IMR-90 (cell line): ENCODE results near the gene MSI2. TPM values are rescaled to one million over a fixed set of nuclear protein-coding genes. Genes with fewer than 3 reads are reported as not detected.

ENCODE experiments used
- ATAC-seq: fragments of 200-7000 bp; cut with Tn5 transposase; 2 replicates; pipeline ENCODE4 v1.9.1; 2020; ENCODE audit warnings: low read depth, mild to moderate bottlenecking, moderate library complexity
- BruUV-seq: library from RNA; stranded (reverse); fragments of 400-500 nt; replicated peaks from 2 replicates; lab custom pipeline; 2021; lab: Mats Ljungman, UMichigan
- CTCF ChIA-PET: fragments of 300-600 bp; formaldehyde crosslinking; extraction: SDS; loops from one replicate; lab custom pipeline; 2021; ENCODE audit warnings: antibody characterized with exemption; lab: Yijun Ruan, JAX
- POLR2A ChIA-PET: fragments of 300-600 bp; sonication (Branson Sonifier 250); formaldehyde crosslinking; loops from one replicate; lab custom pipeline; 2022; ENCODE audit warnings: antibody characterized with exemption; ENCODE audit not compliant: unreplicated experiment; lab: Charles Lee
- DNase-seq: peaks from one replicate; pipeline ENCODE4 v3.0.0; 2013
- H2AFZ ChIP-seq: replicated peaks from 2 replicates; pipeline ENCODE3; 2013; ENCODE audit warnings: low read length, mild to moderate bottlenecking; ENCODE audit not compliant: poor library complexity
- H2AK5ac ChIP-seq: 2 replicates; pipeline ENCODE4 v1.6.1; 2013; ENCODE audit warnings: low read depth, low read length, inconsistent platforms
- H2AK9ac ChIP-seq: replicated peaks from 2 replicates; pipeline ENCODE3; 2013; ENCODE audit warnings: mild to moderate bottlenecking, low read depth, low read length, moderate library complexity; ENCODE audit not compliant: poor library complexity
- H2BK120ac ChIP-seq: 2 replicates; pipeline ENCODE4 v1.6.1; 2013; ENCODE audit warnings: low read depth, low read length, inconsistent platforms
- H2BK15ac ChIP-seq: 3 replicates; pipeline ENCODE4 v1.6.1; 2013; ENCODE audit warnings: low read depth, low read length, inconsistent platforms
- H2BK20ac ChIP-seq: 2 replicates; pipeline ENCODE4 v1.6.1; 2013; ENCODE audit warnings: low read depth, mild to moderate bottlenecking, inconsistent platforms, low read length, moderate library complexity
- H2BK5ac ChIP-seq: 2 replicates; pipeline ENCODE4 v1.6.1; 2013; ENCODE audit warnings: mild to moderate bottlenecking, low read depth, low read length, inconsistent platforms; ENCODE audit not compliant: poor library complexity, severe bottlenecking
- H3K14ac ChIP-seq: replicated peaks from 2 replicates; pipeline ENCODE4 v1.6.1; 2013; ENCODE audit warnings: low read depth, low read length, inconsistent platforms
- H3K18ac ChIP-seq: 2 replicates; pipeline ENCODE4 v1.6.1; 2013; ENCODE audit warnings: low read depth, low read length, control low read depth
- H3K23ac ChIP-seq: 2 replicates; pipeline ENCODE4 v1.6.1; 2013; ENCODE audit warnings: low read depth, low read length, inconsistent platforms
- H3K27ac ChIP-seq: 2 replicates; pipeline ENCODE4 v1.5.1; 2013; ENCODE audit warnings: mild to moderate bottlenecking, control low read depth, low read length; ENCODE audit not compliant: insufficient read depth
- H3K27me3 ChIP-seq: 2 replicates; pipeline ENCODE4 v1.6.1; 2013; ENCODE audit warnings: low read length; ENCODE audit not compliant: control insufficient read depth, insufficient read depth
- H3K36me3 ChIP-seq: 2 replicates; pipeline ENCODE4 v1.6.1; 2013; ENCODE audit warnings: low read length, mixed read lengths; ENCODE audit not compliant: control insufficient read depth, insufficient read depth
- H3K4ac ChIP-seq: 2 replicates; pipeline ENCODE4 v1.6.1; 2013; ENCODE audit warnings: low read depth, low read length, inconsistent platforms
- H3K4me1 ChIP-seq: 2 replicates; pipeline ENCODE4 v1.6.1; 2013; ENCODE audit warnings: low read length, mixed read lengths; ENCODE audit not compliant: control insufficient read depth, insufficient read depth
- H3K4me2 ChIP-seq: 2 replicates; pipeline ENCODE4 v1.6.1; 2013; ENCODE audit warnings: low read depth, mild to moderate bottlenecking, control low read depth, low read length, moderate library complexity
- H3K4me3 ChIP-seq: 2 replicates; pipeline ENCODE4 v1.5.1; 2013; ENCODE audit warnings: low read depth, mild to moderate bottlenecking, control low read depth, low read length, moderate library complexity; ENCODE audit not compliant: insufficient read depth
- H3K56ac ChIP-seq: 2 replicates; pipeline ENCODE4 v1.6.1; 2013; ENCODE audit warnings: low read length, inconsistent platforms; ENCODE audit not compliant: insufficient read depth; ENCODE audit errors: extremely low read depth
- H3K79me1 ChIP-seq, 2 experiments: 2 replicates each; pipeline ENCODE4 v1.6.1; 2013; ENCODE audit warnings: low read length in 2 of 2, inconsistent platforms in 1 of 2, low read depth in 1 of 2
- H3K9ac ChIP-seq: 2 replicates; pipeline ENCODE4 v1.6.1; 2013; ENCODE audit warnings: low read depth, low read length, control low read depth
- H3K9me1 ChIP-seq: 2 replicates; pipeline ENCODE4 v1.6.1; 2013; ENCODE audit warnings: low read length, inconsistent platforms; ENCODE audit not compliant: insufficient read depth
- H3K9me3 ChIP-seq: 2 replicates; pipeline ENCODE4 v1.6.1; 2013; ENCODE audit warnings: low read length; ENCODE audit not compliant: control insufficient read depth, insufficient read depth
- H4K20me1 ChIP-seq: 2 replicates; pipeline ENCODE4 v1.6.1; 2013; ENCODE audit warnings: low read length, inconsistent platforms; ENCODE audit not compliant: insufficient read depth
- H4K5ac ChIP-seq: 2 replicates; pipeline ENCODE4 v1.6.1; 2013; ENCODE audit warnings: mild to moderate bottlenecking, low read depth, low read length, control low read depth
- H4K8ac ChIP-seq, 2 experiments: 2 replicates each; pipeline ENCODE4 v1.6.1; 2013; ENCODE audit warnings: low read depth in 2 of 2, low read length in 2 of 2, control low read depth in 1 of 2, inconsistent platforms in 1 of 2
- H4K91ac ChIP-seq: 2 replicates; pipeline ENCODE4 v1.6.1; 2013; ENCODE audit warnings: low read depth, low read length, inconsistent platforms; ENCODE audit not compliant: insufficient read depth
- FOS ChIP-seq: fragments of 150-350 bp; IDR thresholded peaks from 2 replicates; pipeline ENCODE4 v1.6.1; 2016; ENCODE audit warnings: low read depth, low read length
- POLR2A ChIP-seq: IDR thresholded peaks from 2 replicates; pipeline ENCODE4 v1.6.1; 2012; ENCODE audit warnings: mild to moderate bottlenecking, low read depth, low read length
- RCOR1 ChIP-seq: IDR thresholded peaks from 2 replicates; pipeline ENCODE4 v1.6.1; 2012; ENCODE audit warnings: mild to moderate bottlenecking, low read length, improper control_type of control experiment; ENCODE audit not compliant: insufficient replicate concordance
- WGBS, 2 experiments: methylation state at CpG; one replicate each; pipeline versions ENCODE4 v1.1.5 to v1.1.7; 2013; ENCODE audit warnings: missing lambda C conversion rate in 2 of 2; ENCODE audit not compliant: insufficient read length in 1 of 2; ENCODE audit errors: extremely low coverage in 2 of 2; 5-methylcytosine and 5-hydroxymethylcytosine counted together
- dilution Hi-C: fragments of 300-500 bp; cut with HindIII; formaldehyde crosslinking; loops from one replicate; pipeline ENCODE4 v1.14.3; 2018; ENCODE audit warnings: low sequenced_read_pairs; ENCODE audit not compliant: unreplicated experiment
- in situ Hi-C: fragments of 300-500 bp; cut with MboI; formaldehyde crosslinking; loops from 3 replicates; pipeline ENCODE4 v1.14.3; 2019; ENCODE audit warnings: low sequenced_read_pairs, inconsistent platforms, mixed read lengths
- intact Hi-C: fragments of 100-400 bp; cut with micrococcal nuclease; formaldehyde crosslinking; loops from 2 replicates; pipeline ENCODE4 v1.10.0; 2022
- polyA plus RNA-seq, 3 experiments: library from polyadenylated mRNA; depleted of rRNA; stranded (reverse); fragments of >200 nt; gene quantifications; 2 replicates each; pipeline ENCODE4 v1.2.3, GENCODE V29; 2012; ENCODE audit warnings: low replicate concordance in 1 of 3
- total RNA-seq: library from RNA; depleted of rRNA; stranded (reverse); fragments of >200 nt; gene quantifications from 2 replicates; pipeline ENCODE4 v1.2.3, GENCODE V29; 2012

The MSI2 gene
- total and polyA plus RNA-seq, 2 of the 4 experiments (the other 2 are of a cell fraction): 13.0 to 16.0 TPM

GRCh38 chr17:57694051-57694450, 437.7 kb downstream of the MSI2 start:
- WGBS, 2 experiments: no CpG with 5 or more reads among the region's 1 CpG
- no peak overlapping the region for H3K4ac ChIP-seq
- H3K9me1 ChIP-seq: no peaks in the 10 kb centered on the region; the same call in 1 of the 2 replicates
- ChIA-PET POLR2A (no interaction called here), CTCF (no interaction called here)
- dilution Hi-C loops: no loop called here
- H3K4me1 ChIP-seq: no peaks in the 10 kb centered on the region
- no TSS peak for BruUV-seq
- H3K27me3 ChIP-seq: peaks cover 16% of the 10 kb centered on the region
- no peak overlapping the region for H3K18ac ChIP-seq
- H3K36me3 ChIP-seq: no peaks in the 10 kb centered on the region
- H2BK120ac ChIP-seq: no peak overlapping the region
- H2AK9ac ChIP-seq: no peak overlapping the region
- no peak overlapping the region for H3K27ac ChIP-seq
- no peak overlapping the region for H2BK15ac ChIP-seq
- TF ChIP-seq RCOR1 (no peak), FOS (no peak), POLR2A (no peak)
- no peak overlapping the region for H4K91ac ChIP-seq
- no peak overlapping the region for H2BK5ac ChIP-seq
- H3K9me3 ChIP-seq: 0 out of 2 replicates have a peak, but pooled peaks cover 1% of the 10 kb centered on the region
- intact Hi-C loops: no loop called here
- in situ Hi-C loops: no loop called here
- no peak for ATAC-seq
- H3K4me2 ChIP-seq: no peak overlapping the region
- H3K79me1 ChIP-seq: no peaks in the 10 kb centered on the region
- no peak overlapping the region for H3K14ac ChIP-seq
- H4K20me1 ChIP-seq: no peaks in the 10 kb centered on the region
- no peak overlapping the region for H2AK5ac ChIP-seq
- H2AFZ ChIP-seq: no peak overlapping the region
- no peak overlapping the region for H4K8ac ChIP-seq
- no peak overlapping the region for H4K5ac ChIP-seq
- DNase-seq: no peak
- no peak overlapping the region for H3K9ac ChIP-seq
- H3K23ac ChIP-seq: no peak overlapping the region
- no peak overlapping the region for H2BK20ac ChIP-seq
- no peak overlapping the region for H3K4me3 ChIP-seq
- no peak overlapping the region for H3K56ac ChIP-seq
